T follicular helper cell (primary cell): ENCODE results near the gene FHIT.
"Not testable (repeated sequence)": the region's sequence is repeated elsewhere in the genome, so short reads cannot be mapped to it uniquely, and the experiment has no call there.

Experiments
- DNase-seq: peaks from one replicate; pipeline ENCODE4 v3.0.0-alpha.2; 2020; ENCODE audit warnings: low read depth

The FHIT gene

DNA sequence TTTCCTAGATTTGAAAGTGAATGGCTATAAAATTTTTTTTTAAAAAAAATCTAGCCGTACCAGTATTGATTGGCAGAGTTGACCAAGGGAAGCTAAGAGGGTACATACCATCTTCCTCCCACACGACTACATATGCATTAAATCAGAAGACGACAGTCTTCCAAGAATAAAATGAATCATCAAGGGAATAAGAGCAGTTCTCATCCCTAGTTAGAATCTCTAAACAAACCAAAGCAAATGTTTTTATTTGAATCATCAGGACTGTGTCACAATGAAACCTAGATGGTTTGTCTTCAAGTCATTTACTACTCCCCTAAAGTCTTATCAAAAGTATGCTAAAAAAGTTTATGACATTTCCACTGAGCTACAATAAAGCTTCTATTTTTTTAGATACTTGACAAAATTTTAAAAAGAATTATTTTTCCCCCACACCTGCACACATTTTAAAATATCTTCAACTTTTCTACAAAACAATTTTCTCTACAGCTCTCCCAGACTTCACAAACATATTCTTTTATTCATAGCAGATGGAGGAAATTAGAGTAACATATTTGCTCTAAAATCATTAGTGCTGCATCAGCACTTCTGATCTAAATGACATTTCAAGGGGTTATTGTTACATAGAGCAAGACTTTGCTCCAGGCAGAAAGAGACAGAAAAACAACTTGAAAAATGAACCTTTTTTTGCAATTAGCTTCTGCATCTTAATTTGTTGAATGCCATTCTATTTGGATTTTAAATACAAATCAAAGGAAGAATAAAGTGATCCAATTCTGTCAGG, 547.1 kb downstream of the FHIT start:
- DNase-seq = no peak

DNA sequence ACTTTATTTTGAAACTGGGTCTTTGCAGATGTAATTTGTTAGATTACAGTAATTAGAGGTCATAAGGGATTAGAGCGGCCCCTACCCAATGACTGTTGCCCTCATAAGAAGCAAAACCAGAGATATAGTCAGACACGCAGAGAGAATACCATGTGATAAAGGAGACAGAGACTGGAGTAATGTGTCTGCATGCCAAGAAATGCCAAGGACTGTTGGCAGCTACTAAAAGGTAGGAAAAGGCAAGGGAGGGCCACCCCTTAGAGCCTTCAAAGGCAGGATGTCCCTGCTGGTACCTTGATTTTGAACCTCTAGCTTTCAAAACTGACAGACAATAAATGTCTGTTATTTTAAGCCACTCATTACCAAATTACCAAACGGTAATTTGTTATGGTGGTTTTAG, 548.2 kb downstream of the FHIT start:
- no peak for DNase-seq

DNA sequence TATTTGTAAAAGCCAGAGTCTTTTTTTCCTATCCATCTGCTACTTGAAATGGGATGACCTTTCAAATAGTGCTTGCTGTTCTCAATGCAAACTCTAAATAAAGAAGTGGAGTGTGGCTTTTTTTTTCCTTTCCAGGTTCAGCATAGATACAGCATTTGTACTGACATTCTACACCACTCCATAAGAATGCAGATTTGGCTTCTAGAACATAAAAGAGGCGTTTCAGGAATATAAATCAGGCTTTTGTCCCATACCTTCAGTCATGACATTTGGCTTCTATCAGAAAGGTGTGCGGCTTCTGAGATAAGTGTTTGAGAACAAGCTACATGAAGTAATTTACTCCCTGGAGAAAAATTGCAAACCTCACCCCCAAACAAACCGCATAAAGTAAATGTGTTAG, 553.1 kb downstream of the FHIT start:
- no peak for DNase-seq

DNA sequence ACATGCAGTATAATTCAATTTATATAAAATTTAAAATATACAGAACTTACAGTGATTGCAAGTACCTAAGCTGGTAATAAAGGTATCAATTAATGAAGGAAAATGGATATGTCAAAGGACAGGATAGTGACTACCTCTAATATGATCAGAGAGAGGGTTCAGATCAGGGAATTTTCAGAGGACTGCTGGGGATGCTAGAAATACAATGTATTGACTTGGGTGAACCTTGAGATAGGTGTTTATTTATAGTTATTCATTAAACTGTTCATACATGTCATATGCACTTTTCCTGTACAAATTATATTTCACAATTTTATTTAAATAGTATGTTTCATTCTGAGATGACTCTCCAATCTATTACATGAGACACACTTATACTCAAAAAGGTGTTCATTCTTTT, 554.1 kb downstream of the FHIT start:
- DNase-seq = no peak

GRCh38 chr3:60696428-60697125, 554.7 kb downstream of the FHIT start:
- no peak for DNase-seq

- DNase-seq = no peak
Measured at GRCh38 chr3:60675424-60675823, 575.8 kb downstream of the FHIT start.

DNA sequence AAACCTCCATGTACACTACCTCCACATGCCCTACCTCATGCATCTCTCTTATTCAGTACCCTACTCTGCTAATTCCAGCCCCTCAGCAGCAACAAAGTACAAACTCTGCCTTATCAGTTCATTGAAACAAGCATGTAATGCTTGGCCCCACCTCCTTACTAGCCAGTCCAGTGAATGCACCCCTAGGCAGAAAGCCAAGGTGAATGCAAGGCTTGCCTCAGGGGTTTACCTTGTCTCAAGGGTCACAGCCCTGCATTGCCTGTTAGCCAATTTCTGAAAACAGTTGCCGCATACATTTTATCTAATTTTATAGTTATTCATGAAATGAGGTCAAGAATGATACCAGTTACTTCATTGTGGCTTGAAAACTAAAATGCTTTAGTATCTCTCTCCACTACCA, 576.4 kb downstream of the FHIT start:
- no peak for DNase-seq

DNA sequence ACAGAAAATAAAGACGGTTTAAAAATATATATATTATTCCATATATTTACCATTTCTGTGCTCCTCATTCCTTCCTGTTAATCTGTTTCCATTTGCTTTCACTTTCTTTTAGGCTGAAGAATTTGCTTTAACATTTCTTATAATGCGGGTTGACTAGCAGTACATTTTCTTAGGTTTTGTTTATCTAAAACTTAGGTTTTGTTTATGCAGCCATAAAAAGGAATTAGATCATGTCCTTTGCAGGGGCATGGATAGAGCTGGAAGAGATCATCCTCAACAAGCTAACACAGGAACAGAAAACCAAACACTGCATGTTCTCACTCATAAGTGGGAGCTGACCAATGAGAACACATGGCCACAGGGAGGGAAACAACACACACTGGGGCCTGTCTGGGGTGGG, 578.1 kb downstream of the FHIT start:
- no peak for DNase-seq

DNA sequence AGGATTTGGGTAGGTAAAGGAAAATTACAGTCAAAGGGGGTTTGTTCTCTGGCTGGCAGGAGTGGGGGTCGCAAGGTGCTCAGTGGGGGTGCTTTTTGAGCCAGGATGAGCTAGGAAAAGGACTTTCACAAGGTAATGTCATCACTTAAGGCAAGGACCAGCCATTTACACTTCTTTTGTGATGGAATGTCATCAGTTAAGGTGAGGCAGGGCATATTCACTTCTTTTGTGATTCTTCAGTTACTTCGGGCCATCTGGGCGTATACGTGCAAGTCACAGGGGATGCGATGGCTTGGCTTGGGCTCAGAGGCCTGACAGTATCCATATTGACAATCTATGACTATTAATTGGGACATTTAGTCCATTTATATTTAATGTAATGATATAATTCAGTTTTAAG, 578.9 kb downstream of the FHIT start:
- DNase-seq = not testable (repeated sequence)

- no peak for DNase-seq
Measured at GRCh38 chr3:60669636-60670035, 581.6 kb downstream of the FHIT start.

- no peak for DNase-seq
Measured at GRCh38 chr3:60660026-60660425, 591.2 kb downstream of the FHIT start.

DNA sequence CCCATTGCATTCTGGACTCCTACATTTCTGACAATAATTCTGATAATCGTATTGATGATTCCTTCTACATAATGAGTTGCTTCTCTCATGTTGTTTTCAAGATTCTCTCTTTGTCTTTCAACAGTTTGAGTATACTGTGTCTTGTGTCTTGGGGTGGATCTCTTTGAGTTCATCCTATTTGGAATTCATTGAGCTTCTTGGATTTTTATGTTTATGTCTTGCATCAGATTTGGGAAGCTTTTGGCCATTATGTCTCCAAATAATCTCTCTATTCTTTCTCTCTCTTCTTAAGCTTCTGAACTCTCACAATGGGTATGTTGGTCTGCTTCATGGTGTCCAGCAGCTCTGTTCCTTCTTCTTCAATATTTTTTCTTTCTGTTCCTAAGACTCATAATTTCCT, 592.2 kb downstream of the FHIT start:
- DNase-seq = no peak

DNA sequence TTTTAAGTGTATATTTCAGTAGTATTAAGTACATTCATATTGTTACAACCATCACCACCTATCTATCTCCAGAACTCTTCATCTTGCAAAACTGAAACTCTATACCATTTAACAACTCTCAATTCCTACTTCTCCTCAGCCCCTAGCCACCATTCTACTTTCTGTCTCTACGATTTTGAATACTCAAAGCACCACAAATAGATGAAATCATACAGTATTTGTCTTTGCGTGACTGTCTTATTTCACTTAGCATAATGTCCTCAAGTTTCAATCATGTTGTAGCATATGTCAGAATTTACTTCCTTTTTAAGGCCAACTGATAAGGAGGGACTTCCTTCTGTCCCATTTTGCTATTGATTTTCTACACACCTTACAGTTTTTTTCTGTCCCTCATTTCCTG, 593.3 kb downstream of the FHIT start:
- DNase-seq = no peak

DNA sequence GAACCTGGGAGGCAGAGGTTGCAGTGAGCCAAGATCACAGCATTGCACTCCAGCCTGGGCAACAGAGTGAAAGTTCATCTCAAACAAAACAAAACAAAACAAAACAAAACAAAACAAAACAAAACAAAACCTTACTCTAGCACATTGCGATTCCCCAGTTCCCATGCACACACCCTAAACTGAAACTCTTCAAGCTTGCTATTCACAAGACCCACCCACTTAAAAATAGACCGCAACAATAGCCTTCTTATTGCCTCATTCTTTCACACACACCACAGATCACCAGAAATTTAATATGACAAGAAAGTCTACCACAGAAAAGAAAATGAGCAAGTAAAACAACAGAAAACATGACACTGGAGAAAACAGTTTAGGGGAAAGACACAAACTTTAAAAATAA, 598.4 kb downstream of the FHIT start:
- no peak for DNase-seq

DNA sequence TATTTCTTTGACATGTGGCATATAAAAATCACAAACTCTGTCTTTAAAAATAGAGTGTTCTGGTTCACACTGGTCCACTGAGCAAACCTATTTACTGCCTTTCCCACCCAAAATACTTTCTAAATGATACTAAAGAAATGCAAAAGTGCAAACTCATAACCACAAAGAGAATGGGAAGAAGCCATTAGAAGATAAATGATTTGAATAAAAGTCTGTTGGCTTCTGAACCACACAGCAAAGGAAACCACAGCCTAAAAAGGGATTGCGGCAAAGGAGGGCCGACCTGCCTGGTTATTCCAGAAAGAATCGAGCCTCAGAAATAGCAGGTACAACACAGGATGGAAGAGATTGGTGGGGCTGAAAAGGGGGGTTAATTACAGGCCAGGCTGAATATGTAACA, 599.5 kb downstream of the FHIT start:
- DNase-seq = no peak

- no peak for DNase-seq
Measured at GRCh38 chr3:60650171-60650570, 601.1 kb downstream of the FHIT start.

DNA sequence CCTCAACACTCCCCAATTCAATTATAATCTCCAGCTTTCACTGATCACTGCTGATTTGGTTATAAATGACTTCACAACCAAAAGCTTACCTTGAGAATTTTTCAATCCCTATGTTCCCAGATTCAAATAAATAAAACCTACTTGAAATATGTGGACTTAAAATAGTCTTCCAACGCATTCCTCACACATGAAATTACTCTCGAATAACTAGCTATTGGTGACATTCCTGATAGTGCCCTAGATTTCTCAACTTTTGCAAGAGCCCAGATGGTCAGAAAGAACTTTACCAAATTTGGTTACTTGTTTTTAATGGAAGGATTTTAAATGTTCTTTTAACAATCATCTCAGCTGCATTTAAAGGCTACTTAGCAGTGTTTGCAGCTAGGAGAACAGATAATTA, 605.5 kb downstream of the FHIT start:
- DNase-seq = no peak

- no peak for DNase-seq
Measured at GRCh38 chr3:60643831-60644230, 607.4 kb downstream of the FHIT start.

- DNase-seq = no peak
Measured at GRCh38 chr3:60641354-60641753, 609.9 kb downstream of the FHIT start.

DNA sequence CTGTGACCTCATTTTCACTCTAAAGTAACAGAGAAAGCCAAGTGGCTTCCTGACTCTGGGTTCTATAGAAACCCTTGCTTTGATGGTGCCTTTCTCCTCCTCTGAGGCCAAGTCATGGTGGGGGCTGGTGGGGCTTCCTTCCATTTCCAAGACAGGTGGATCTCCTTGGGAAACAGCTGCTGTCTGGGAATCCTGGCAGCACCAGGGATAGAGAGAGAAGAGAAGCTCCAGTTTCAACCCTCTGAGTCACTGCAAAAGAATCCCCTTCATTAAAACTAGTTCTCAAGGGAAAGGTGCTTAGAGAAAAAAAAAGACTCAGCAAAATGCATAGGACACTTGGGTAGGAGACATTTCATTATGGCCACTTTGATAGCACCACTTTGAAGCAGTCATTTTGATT, 614.4 kb downstream of the FHIT start:
- no peak for DNase-seq

DNA sequence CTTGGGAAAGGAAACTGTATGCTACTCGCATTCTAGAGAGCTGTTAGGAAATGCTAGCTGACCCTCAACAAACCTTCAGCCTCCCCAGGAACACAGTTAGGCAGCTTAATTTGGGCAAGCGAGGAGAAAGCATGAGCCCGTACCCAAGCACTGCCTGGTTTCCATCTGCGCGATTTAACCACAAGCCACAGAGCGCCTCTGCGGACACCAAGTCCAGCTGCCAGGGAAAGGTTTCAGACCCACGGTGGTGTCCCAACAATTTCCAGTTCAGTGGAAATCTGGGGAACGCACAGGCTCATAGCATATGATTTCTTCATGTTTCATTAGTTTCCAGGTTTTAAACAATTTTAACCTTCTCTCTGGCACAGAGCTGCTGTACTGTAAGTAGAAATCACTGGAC, 617.6 kb downstream of the FHIT start:
- DNase-seq = no peak

- DNase-seq = no peak
Measured at GRCh38 chr3:60631509-60631908, 619.7 kb downstream of the FHIT start.

DNA sequence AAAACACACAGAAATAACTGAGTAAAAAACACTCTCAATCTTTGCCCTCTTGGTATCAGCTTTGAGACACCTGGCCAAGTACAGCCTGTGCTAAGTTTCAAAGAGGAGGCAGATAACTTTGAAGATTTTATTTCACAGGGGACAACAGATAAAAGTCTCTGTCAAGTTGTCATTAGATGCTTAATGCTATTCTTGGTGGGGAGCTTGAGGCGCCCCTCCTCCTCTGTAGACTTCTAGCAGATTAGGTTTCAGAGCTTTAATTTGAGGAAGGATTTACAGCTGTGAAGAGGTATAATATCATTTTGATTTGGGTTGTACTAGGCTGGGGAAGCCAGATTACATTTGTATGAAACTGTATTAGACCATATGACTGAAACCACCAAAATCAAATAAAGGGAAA, 620.3 kb downstream of the FHIT start:
- no peak for DNase-seq

- no peak for DNase-seq
Measured at GRCh38 chr3:60629816-60630215, 621.4 kb downstream of the FHIT start.
